T-helper 2 cell treated with Interferon-gamma antibody and Interleukin-4, amounts not matched to agents 5 μg/mL and 100 μg/mL, for 36 hours (primary cell): Measurements from ENCODE around the gene SNX24.
"Not testable (repeated sequence)": the region's sequence is repeated elsewhere in the genome, so short reads cannot be mapped to it uniquely, and the experiment has no call there.

Experiments
- DNase-seq: peaks from one replicate; pipeline ENCODE4 v3.0.0; 2021; ENCODE audit warnings: low spot score
- H3K27ac Mint-ChIP-seq: one replicate; pipeline ENCODE4 v1.8.0; 2021; ENCODE audit warnings: mild to moderate bottlenecking, mixed read lengths
- H3K27me3 Mint-ChIP-seq: one replicate; pipeline ENCODE4 v1.8.0; 2021; ENCODE audit warnings: low read depth, mixed read lengths
- H3K36me3 Mint-ChIP-seq: one replicate; pipeline ENCODE4 v1.8.0; 2021; ENCODE audit warnings: low read depth, mixed read lengths
- H3K4me1 Mint-ChIP-seq: one replicate; pipeline ENCODE4 v1.8.0; 2021; ENCODE audit warnings: low read depth, mixed read lengths
- H3K4me3 Mint-ChIP-seq: one replicate; pipeline ENCODE4 v1.8.0; 2022; ENCODE audit warnings: mild to moderate bottlenecking, moderate library complexity, mixed read lengths
- H3K9me3 Mint-ChIP-seq: one replicate; pipeline ENCODE4 v1.8.0; 2021; ENCODE audit warnings: mixed read lengths

The SNX24 gene

DNA sequence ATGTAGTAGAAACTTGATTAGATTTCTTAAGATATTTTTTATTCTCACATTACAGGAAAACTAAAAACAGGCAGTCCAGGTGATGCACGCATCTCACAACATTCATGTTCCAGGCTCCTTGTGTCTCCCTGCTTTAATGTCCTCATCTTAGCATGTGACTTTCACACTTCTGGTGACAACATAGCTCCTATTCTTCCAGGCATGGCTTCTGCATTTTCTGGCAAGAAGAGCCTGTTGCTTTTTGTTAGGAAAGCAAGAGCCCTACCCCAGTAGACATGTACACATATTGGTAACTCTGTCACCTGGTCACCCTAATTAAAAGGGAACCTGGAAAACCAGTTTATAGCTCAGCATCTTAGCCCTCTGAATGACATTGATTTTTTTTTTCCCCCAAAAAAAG is 98.6 kb downstream of the SNX24 start:
- Mint-ChIP-seq H3K36me3 (no peaks in the 10 kb centered on the region), H3K4me1 (no peaks in the 10 kb centered on the region), H3K4me3 (no peak overlapping the region), H3K9me3 (no peaks in the 10 kb centered on the region), H3K27ac (no peak overlapping the region), H3K27me3 (peaks cover 5% of the 10 kb centered on the region)
- no peak for DNase-seq

DNA sequence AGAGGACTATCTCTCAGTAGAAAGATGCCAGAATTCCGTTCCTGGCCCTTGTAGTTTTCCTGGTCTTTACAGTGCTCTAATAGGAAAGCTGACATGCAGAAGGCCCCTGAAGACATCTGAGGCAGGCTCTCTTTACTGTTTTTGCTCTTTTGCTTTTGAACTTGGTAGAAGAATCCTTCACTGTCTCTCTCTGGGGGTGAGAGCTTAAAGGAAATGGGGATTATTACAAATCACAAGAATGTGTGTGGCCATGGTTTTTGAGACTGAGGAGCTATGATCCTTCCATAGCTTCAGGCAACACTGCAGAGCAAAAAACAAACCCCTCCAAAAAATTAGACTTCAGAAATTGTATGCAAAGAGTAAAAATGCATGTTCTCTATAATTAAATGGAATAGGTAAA is 102.0 kb downstream of the SNX24 start:
- no peaks in the 10 kb centered on the region for H3K36me3 Mint-ChIP-seq
- H3K27me3 Mint-ChIP-seq: peaks cover 5% of the 10 kb centered on the region
- no peaks in the 10 kb centered on the region for H3K9me3 Mint-ChIP-seq
- H3K4me3 Mint-ChIP-seq: no peak overlapping the region
- H3K27ac Mint-ChIP-seq: no peak overlapping the region
- DNase-seq: no peak
- H3K4me1 Mint-ChIP-seq: no peaks in the 10 kb centered on the region

DNA sequence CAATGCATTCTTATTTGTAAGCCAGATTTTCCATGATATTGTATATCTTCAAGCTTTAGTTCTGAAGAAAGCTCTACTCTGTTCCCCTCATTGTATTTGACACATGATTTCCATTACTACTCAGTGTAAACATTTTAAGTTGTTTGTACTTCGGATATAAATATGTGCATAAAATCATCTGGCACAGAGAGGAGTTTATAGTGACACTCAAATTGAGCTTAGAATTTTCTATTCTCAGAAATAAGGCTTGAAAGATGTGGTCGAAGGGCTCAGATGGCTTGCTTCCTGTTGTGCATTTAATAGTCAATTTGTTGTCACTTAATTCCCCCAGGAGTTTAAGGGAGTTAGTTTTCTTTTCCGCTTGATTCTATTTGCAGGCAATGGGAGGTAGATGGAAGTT is 102.4 kb downstream of the SNX24 start:
- peaks cover 5% of the 10 kb centered on the region for H3K27me3 Mint-ChIP-seq
- no peak overlapping the region for H3K27ac Mint-ChIP-seq
- no peaks in the 10 kb centered on the region for H3K4me1 Mint-ChIP-seq
- no peak for DNase-seq
- no peaks in the 10 kb centered on the region for H3K9me3 Mint-ChIP-seq
- no peak overlapping the region for H3K4me3 Mint-ChIP-seq
- no peaks in the 10 kb centered on the region for H3K36me3 Mint-ChIP-seq

DNA sequence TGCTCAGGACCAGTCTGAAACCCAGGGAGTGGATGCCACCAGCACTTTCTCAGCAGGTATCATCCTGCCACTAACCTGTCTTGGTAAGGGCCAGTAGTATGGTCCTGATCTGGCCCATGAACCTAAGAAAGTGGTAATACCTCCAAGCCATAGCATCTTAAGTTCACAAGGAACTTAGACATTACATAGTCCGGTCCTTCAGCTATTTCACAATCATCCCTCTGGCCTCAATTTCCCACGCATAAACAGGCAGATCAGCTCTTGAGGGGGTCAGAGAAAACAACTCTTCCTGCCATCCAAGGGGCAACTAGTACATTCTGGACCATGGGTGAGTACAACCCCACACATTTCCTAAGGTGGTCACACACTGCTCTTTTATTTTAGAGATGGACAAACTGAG is 102.9 kb downstream of the SNX24 start:
- Mint-ChIP-seq H3K4me3 (no peak overlapping the region), H3K4me1 (no peaks in the 10 kb centered on the region), H3K9me3 (no peaks in the 10 kb centered on the region), H3K27me3 (peaks cover 5% of the 10 kb centered on the region), H3K36me3 (no peaks in the 10 kb centered on the region), H3K27ac (no peak overlapping the region)
- DNase-seq: no peak

DNA sequence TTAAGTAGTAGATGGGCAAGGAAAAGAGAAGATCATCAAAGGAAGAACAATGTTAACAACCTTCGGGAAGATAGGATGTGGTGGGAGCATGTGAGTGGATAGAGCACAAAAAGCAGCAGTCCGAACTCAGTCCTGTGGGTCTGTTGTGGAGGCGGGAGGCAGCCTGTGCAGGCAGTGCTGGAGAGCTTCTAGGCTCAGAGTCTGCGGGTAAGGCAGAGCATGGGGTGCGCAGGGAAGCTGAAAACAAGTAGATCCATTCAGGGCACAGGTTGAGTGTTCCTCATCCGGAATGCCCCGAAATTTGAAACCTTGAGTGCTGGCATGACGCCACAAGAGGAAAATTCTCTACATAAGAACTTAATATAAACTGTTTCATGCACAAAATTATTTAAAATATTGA is 106.2 kb downstream of the SNX24 start:
- no peak overlapping the region for H3K27ac Mint-ChIP-seq
- DNase-seq: no peak
- no peaks in the 10 kb centered on the region for H3K9me3 Mint-ChIP-seq
- no peaks in the 10 kb centered on the region for H3K4me1 Mint-ChIP-seq
- H3K27me3 Mint-ChIP-seq: peaks cover 2% of the 10 kb centered on the region
- no peak overlapping the region for H3K4me3 Mint-ChIP-seq
- H3K36me3 Mint-ChIP-seq: no peaks in the 10 kb centered on the region

DNA sequence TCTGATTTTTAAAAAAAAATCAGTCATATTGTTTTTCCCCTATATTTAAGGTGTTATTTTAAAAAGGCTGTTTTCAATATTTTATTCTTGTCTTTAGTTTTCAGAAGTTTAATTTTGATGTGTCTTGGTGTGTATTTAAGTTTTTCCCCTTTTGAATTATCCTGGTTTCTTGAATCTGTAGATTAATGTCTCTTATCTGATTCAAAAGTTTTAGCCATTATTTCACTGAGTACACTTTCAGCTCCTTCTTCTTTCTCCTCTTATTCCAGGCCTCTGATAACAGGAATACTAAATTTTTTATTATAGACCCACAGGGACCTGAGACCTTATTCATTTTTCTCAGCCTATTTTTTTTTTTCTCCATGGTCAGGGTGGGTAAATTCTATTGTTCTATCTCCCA is 109.3 kb downstream of the SNX24 start:
- no peaks in the 10 kb centered on the region for H3K4me1 Mint-ChIP-seq
- no peak for DNase-seq
- H3K9me3 Mint-ChIP-seq: no peaks in the 10 kb centered on the region
- H3K27ac Mint-ChIP-seq: no peak overlapping the region
- H3K4me3 Mint-ChIP-seq: no peak overlapping the region
- H3K27me3 Mint-ChIP-seq: peaks cover 3% of the 10 kb centered on the region
- H3K36me3 Mint-ChIP-seq: no peaks in the 10 kb centered on the region

DNA sequence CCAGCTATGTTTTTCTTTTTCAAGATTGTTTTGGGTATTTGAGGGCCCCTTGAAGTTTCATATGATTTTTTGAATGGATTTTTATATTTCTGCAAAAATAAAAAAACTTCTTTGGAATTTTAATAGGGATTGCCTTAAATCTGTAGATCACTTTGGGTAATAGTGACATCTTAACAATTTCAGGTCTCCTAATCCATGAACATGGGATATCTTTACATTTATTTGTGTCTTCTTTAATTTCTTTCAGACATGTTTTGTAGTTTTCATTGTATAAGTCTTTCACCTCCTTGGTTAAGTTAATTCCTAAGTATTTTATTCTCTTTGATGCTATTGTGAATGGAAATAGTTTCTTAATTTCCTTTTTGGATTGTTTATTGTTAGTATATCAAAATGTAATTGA is 112.0 kb downstream of the SNX24 start:
- H3K4me3 Mint-ChIP-seq: no peak overlapping the region

DNA sequence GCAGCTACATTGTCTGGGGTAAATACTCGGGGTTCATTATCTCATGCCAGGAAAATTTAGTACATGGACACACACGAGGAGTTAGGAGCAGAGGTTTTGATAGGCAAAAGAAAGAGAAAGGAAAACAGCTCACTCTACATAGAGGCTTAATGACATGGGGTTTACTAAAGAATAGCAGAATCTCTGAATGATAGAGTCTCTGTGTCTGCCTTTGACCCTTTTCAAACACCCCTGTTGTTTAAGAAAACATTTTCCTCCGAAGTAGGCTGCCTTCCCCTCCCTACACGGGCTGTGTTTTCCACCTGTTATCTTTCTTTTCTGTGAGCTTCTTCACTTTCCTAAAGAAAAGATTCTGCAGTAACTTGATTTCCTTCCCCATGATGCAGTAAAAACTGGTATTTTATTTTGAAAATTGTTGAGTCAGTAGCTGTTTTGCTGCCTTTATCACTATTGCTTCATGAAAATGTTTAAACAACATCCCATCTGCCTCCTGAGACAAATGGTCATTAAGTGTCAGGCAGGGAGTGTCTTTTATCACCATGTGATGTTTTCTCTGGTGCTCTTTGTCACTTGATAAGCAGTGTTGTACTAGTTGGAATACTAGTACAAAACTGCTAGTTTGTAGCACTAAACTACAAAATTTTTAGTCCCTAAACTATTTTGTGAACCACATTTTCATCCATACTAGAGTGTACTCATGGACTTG is 114.5 kb downstream of the SNX24 start:
- Mint-ChIP-seq H3K4me3 (no peak overlapping the region), H3K27ac (no peak overlapping the region), H3K4me1 (no peaks in the 10 kb centered on the region), H3K27me3 (peaks cover 4% of the 10 kb centered on the region), H3K36me3 (no peaks in the 10 kb centered on the region), H3K9me3 (no peaks in the 10 kb centered on the region)
- DNase-seq: no peak

More for the DNA sequence above, 112.0 kb downstream of the SNX24 start:
- H3K27ac Mint-ChIP-seq: no peak overlapping the region
- H3K27me3 Mint-ChIP-seq: peaks cover 4% of the 10 kb centered on the region
- DNase-seq: no peak
- no peaks in the 10 kb centered on the region for H3K36me3 Mint-ChIP-seq
- H3K9me3 Mint-ChIP-seq: no peaks in the 10 kb centered on the region
- no peaks in the 10 kb centered on the region for H3K4me1 Mint-ChIP-seq

DNA sequence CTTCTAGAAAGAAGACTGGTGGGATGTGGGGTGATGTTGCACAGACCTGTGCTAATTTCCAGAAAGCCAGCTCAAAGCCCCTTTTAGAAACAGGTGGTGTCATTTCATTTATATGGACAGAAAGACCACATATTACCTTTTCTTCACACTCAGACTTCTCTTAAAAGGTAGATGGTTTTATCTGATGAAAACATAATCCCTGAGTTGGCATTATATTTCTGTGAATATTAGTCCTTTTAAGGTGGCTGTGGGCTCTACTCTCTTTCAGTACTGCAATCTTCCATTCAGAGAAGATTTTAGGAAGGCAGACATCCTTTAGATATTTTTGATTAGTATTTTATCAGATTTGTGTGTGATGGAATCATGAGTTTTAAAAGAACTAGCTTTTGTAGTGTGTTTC is 117.9 kb downstream of the SNX24 start:
- no peak overlapping the region for H3K4me3 Mint-ChIP-seq
- no peaks in the 10 kb centered on the region for H3K36me3 Mint-ChIP-seq
- H3K27me3 Mint-ChIP-seq: peaks cover 4% of the 10 kb centered on the region
- H3K9me3 Mint-ChIP-seq: no peaks in the 10 kb centered on the region
- no peak for DNase-seq
- no peak overlapping the region for H3K27ac Mint-ChIP-seq
- no peaks in the 10 kb centered on the region for H3K4me1 Mint-ChIP-seq

DNA sequence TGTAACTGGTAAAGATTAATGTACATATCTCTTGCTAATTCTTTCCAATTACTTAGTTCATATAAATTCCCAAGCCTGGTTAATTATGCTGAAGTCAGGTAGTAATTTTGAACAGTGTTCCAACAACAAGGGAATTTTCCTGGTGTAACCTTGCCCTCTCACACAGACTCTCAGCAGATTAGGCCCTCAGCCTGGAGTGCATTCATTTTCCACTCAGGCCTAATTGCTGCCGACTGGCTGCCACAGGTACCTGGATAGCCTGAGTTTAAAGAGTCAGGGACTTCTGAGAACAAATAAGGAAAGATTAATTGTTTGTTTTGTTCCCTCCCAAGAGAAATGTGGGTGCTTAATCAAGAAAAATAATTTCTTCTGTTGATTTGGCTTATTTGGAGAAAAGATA is 119.7 kb downstream of the SNX24 start:
- peaks cover 1% of the 10 kb centered on the region for H3K27me3 Mint-ChIP-seq
- H3K36me3 Mint-ChIP-seq: no peaks in the 10 kb centered on the region
- H3K27ac Mint-ChIP-seq: no peak overlapping the region
- H3K9me3 Mint-ChIP-seq: no peaks in the 10 kb centered on the region
- H3K4me1 Mint-ChIP-seq: no peaks in the 10 kb centered on the region
- no peak overlapping the region for H3K4me3 Mint-ChIP-seq
- DNase-seq: no peak

DNA sequence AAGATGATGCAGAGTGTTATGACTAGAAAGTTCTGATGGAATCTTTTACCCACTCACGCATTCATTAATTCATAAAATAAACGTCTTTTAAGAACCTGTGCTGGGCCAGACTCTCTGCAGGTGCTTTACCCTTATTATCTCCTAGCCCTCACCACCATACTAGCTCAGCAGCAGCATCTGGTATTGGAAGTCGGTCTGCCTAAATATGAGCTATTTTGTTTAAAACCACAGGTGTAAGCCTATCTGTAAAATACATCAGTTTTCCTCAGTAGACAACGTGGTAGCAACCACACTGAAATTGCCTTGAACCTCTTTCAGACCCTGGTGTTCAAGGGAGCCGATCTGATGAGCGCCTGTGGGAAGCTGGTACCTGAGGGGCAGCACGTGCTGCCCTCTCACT is 121.7 kb downstream of the SNX24 start:
- Mint-ChIP-seq H3K27ac (no peak overlapping the region), H3K9me3 (no peaks in the 10 kb centered on the region), H3K4me1 (no peaks in the 10 kb centered on the region), H3K4me3 (no peak overlapping the region), H3K36me3 (no peaks in the 10 kb centered on the region), H3K27me3 (no peaks in the 10 kb centered on the region)
- DNase-seq: no peak

DNA sequence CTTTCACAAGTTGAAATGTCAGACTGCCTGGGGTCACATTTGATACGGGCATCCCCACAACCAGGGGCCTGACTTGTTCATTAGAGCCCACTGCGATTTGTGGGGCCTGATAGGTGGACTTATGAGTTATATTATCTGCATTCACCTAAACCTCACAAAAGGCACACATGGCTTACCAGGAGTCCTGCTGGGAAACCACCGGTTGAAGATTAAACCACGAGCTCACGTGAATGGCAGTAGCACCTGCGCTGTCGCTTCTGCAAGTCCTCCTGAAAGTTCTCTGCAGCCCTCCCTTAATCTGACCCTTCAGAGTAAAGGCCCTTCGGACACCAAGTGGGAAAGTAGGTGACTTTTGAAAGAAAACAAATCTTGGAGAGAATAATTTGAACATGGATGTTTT is 122.2 kb downstream of the SNX24 start:
- no peak overlapping the region for H3K4me3 Mint-ChIP-seq
- no peaks in the 10 kb centered on the region for H3K9me3 Mint-ChIP-seq
- H3K4me1 Mint-ChIP-seq: no peaks in the 10 kb centered on the region
- DNase-seq: no peak
- no peaks in the 10 kb centered on the region for H3K36me3 Mint-ChIP-seq
- H3K27me3 Mint-ChIP-seq: no peaks in the 10 kb centered on the region
- no peak overlapping the region for H3K27ac Mint-ChIP-seq

DNA sequence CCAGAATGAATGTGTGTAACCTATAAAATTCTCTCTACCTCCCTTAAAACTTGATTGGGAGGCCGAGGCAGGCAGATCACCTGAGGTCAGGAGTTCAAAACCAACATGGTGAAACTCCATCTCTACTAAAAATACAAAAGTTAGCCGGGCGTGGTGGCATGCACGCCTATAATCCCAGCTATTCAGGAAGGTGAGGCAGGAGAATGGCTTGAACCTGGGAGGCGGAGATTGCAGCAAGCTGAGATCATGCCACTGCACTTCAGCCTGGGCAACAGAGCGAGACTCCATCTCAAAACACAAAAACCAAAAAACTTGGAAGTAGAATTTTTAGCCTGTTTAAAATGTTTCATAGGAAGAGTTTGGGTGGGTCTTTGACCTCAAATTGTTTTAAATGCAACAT is 122.6 kb downstream of the SNX24 start:
- not testable (repeated sequence) for H3K27me3 Mint-ChIP-seq, H3K4me3 Mint-ChIP-seq, H3K27ac Mint-ChIP-seq, H3K9me3 Mint-ChIP-seq, DNase-seq, H3K4me1 Mint-ChIP-seq, H3K36me3 Mint-ChIP-seq

DNA sequence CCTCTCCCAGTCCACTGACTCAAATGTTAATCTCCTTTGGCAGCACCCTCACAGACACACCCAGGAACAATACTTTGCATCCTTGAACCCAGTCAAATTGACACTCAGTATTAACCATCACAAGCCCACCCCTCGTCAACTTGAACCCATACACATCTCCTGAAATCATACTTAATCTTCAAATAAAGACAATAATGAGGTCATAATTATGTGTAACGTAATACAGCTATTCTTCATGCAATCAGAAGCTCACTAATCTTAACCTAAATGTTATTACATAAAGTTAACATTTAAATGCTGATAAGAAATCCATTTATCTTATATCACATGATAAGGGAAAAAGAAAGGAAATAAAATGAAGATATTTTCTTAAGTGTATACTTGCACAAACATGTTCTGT is 125.9 kb downstream of the SNX24 start:
- H3K27me3 Mint-ChIP-seq: no peaks in the 10 kb centered on the region
- H3K27ac Mint-ChIP-seq: no peak overlapping the region
- H3K36me3 Mint-ChIP-seq: no peaks in the 10 kb centered on the region
- no peak for DNase-seq
- no peak overlapping the region for H3K4me3 Mint-ChIP-seq
- H3K9me3 Mint-ChIP-seq: no peaks in the 10 kb centered on the region
- no peaks in the 10 kb centered on the region for H3K4me1 Mint-ChIP-seq

DNA sequence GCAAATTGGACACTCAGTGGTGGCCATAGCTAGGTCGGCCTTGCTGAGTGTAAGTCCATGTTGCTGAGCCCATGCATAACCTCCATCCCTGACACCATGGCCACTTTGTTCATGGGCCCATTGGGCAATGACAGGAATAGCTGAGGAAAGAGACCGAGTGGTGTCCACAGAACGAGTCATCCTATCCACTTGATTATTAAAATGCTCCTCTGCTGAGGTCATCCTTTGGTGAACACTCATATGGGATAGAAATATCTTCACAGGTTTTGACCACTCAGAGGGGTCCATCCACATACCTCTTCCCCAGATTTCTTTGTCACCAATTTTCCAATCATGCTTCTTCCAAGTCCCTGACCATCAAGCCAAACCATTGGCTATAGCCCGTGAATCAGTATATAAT is 127.5 kb downstream of the SNX24 start:
- no peaks in the 10 kb centered on the region for H3K4me1 Mint-ChIP-seq
- peaks cover 5% of the 10 kb centered on the region for H3K27me3 Mint-ChIP-seq
- no peaks in the 10 kb centered on the region for H3K36me3 Mint-ChIP-seq
- H3K27ac Mint-ChIP-seq: no peak overlapping the region
- no peaks in the 10 kb centered on the region for H3K9me3 Mint-ChIP-seq
- DNase-seq: no peak
- H3K4me3 Mint-ChIP-seq: no peak overlapping the region
